PC-3 (cell line): ENCODE data around the gene TPD52L1.

ENCODE experiments used
- CTCF ChIP-seq: fragments of 300-600 bp; sonication (generic); conservative IDR thresholded peaks from 2 replicates; pipeline ENCODE4 v1.5.1; 2017; ENCODE audit warnings: antibody characterized with exemption, low read depth, mild to moderate bottlenecking, low read length
- EZH2 ChIP-seq: fragments of 300-600 bp; sonication (generic); IDR thresholded peaks from one replicate; pipeline ENCODE4 v1.6.1; 2017; ENCODE audit warnings: antibody characterized with exemption, mild to moderate bottlenecking, low read length; ENCODE audit not compliant: unreplicated experiment
- EZH2phosphoT487 ChIP-seq: fragments of 300-600 bp; sonication (generic); IDR thresholded peaks from 2 replicates; pipeline ENCODE4 v1.6.1; 2018; ENCODE audit warnings: mild to moderate bottlenecking, antibody characterized with exemption, low read length, borderline replicate concordance

GRCh38 chr6:125117818-125118217, 35.8 kb upstream of the TPD52L1 start:
- TF ChIP-seq CTCF: no peak
- TF ChIP-seq EZH2: no peak
- TF ChIP-seq EZH2phosphoT487: no peak
